K562 (cell line): ENCODE data around the gene SLC24A4. TPM values are rescaled to one million over a fixed set of nuclear protein-coding genes. Genes with fewer than 3 reads are reported as not detected.

ENCODE experiments used
- ATAC-seq: fragments of 200-7000 bp; cut with Tn5 transposase; 3 replicates; pipeline ENCODE4 v1.9.1; 2020; ENCODE audit warnings: moderate library complexity
- BruUV-seq: library from RNA; stranded (reverse); fragments of 400-500 nt; replicated peaks from 2 replicates; lab custom pipeline; 2021; lab: Mats Ljungman, UMichigan
- CTCF ChIA-PET: fragments of 300-600 bp; formaldehyde crosslinking; extraction: SDS; loops from one replicate; lab custom pipeline; 2021; ENCODE audit warnings: low intra/inter-chr PET ratio; lab: Yijun Ruan, JAX
- POLR2A ChIA-PET: fragments of 300-600, 350-650 bp; sonication (Branson Sonifier 250); formaldehyde crosslinking; extraction: SDS; loops from one replicate; lab custom pipeline; 2021; ENCODE audit warnings: antibody characterized with exemption, inconsistent platforms; lab: Yijun Ruan, JAX
- DNase-seq, 4 experiments: peaks; one replicate each; pipeline versions ENCODE4 v3.0.0 to v3.0.0-alpha.2; 2011 to 2018; ENCODE audit warnings: low spot score in 3 of 4, mixed read lengths in 3 of 4; ENCODE audit errors: extremely low read depth in 1 of 4
- FAIRE-seq: peaks from 2 replicates; lab custom pipeline; 2011; peaks lifted over from hg19 to GRCh38; lab: Jason Lieb, UNC
- H2AFZ ChIP-seq: 2 replicates; pipeline ENCODE4 v1.6.0; 2011; ENCODE audit warnings: low read depth, low read length, control low read depth, inconsistent platforms
- H3K27ac ChIP-seq: fragments of 200-600 bp; 3 replicates; pipeline ENCODE4 v1.8.0; 2011; ENCODE audit warnings: low read depth, mild to moderate bottlenecking, control low read depth, inconsistent platforms, low read length, moderate library complexity, mixed read lengths; ENCODE audit errors: extremely low read depth
- H3K27me3 ChIP-seq, 2 experiments: fragments of 300-600 bp in 1 of 2; 2 replicates in 1 of 2; 3 replicates in 1 of 2; pipeline versions ENCODE4 v1.6.0 to v1.8.0; 2011; ENCODE audit warnings: inconsistent platforms in 2 of 2, low read length in 2 of 2, mild to moderate bottlenecking in 1 of 2, mixed read lengths in 1 of 2, moderate library complexity in 1 of 2; ENCODE audit not compliant: control insufficient read depth in 2 of 2, insufficient read depth in 2 of 2
- H3K36me3 ChIP-seq: fragments of 300-600 bp; 3 replicates; pipeline ENCODE4 v1.8.0; 2011; ENCODE audit warnings: mild to moderate bottlenecking, low read length, inconsistent platforms; ENCODE audit not compliant: control insufficient read depth, insufficient read depth
- H3K4me1 ChIP-seq, 2 experiments: fragments of 200-600 bp in 1 of 2; replicated peaks in 1 of 2; 2 replicates in 1 of 2; 3 replicates in 1 of 2; pipeline versions ENCODE4 v1.5.1 to v1.8.0; 2011; ENCODE audit warnings: inconsistent platforms in 2 of 2, low read length in 2 of 2, mild to moderate bottlenecking in 1 of 2, mixed read lengths in 1 of 2, moderate library complexity in 1 of 2; ENCODE audit not compliant: control insufficient read depth in 2 of 2, insufficient read depth in 2 of 2
- H3K4me2 ChIP-seq: 2 replicates; pipeline ENCODE4 v1.6.1; 2011; ENCODE audit warnings: low read length, control low read depth, inconsistent platforms, mixed read lengths; ENCODE audit not compliant: insufficient read depth
- H3K4me3 ChIP-seq: fragments of 200-600 bp; sonication (generic), shearing (Covaris generic); 2 replicates; pipeline ENCODE4 v1.5.1; 2016; ENCODE audit warnings: control low read depth, inconsistent platforms
- H3K79me2 ChIP-seq: fragments of 200-600 bp; 3 replicates; pipeline ENCODE4 v1.8.0; 2011; ENCODE audit warnings: low read length, inconsistent platforms; ENCODE audit not compliant: control insufficient read depth, insufficient read depth
- H3K9ac ChIP-seq, 2 experiments: 2 replicates each; pipeline versions ENCODE4 v1.6.0 to v1.6.1; 2011; ENCODE audit warnings: low read depth in 2 of 2, low read length in 2 of 2, control low read depth in 1 of 2, inconsistent platforms in 1 of 2, mild to moderate bottlenecking in 1 of 2, mixed read lengths in 1 of 2; ENCODE audit not compliant: insufficient read depth in 1 of 2
- H3K9me1 ChIP-seq: one replicate; pipeline ENCODE4 v1.6.0; 2011; ENCODE audit warnings: inconsistent platforms, mild to moderate bottlenecking, low read length, moderate library complexity; ENCODE audit not compliant: control insufficient read depth, insufficient read depth
- H3K9me3 ChIP-seq: replicated peaks from 2 replicates; pipeline ENCODE4 v1.5.1; 2011; ENCODE audit warnings: low read depth, low read length, inconsistent platforms; ENCODE audit not compliant: control insufficient read depth, insufficient read depth
- H4K20me1 ChIP-seq: replicated peaks from 2 replicates; pipeline ENCODE4 v1.6.1; 2011; ENCODE audit warnings: low read length, inconsistent platforms, mixed read lengths; ENCODE audit not compliant: control insufficient read depth, insufficient read depth
- ATF7 ChIP-seq: fragments of 450-650 bp; IDR thresholded peaks from 2 replicates; pipeline ENCODE4 v1.7.1; 2014; ENCODE audit warnings: mild to moderate bottlenecking, moderate library complexity
- FOSL1 ChIP-seq: fragments of 200-800 bp; sonication (Bioruptor generic); conservative IDR thresholded peaks from 2 replicates; pipeline ENCODE4 v1.6.1; 2016; ENCODE audit warnings: missing genetic modification characterization, missing compliant biosample characterization
- JUN ChIP-seq, 2 experiments: sonication (generic) in 1 of 2; formaldehyde crosslinking in 1 of 2; IDR thresholded peaks; 2 replicates each; pipeline versions ENCODE4 v1.6.1 to v1.8.0; 2012 to 2022; ENCODE audit warnings: borderline replicate concordance in 2 of 2, mild to moderate bottlenecking in 2 of 2, improper control_type of control experiment in 1 of 2, low read depth in 1 of 2, low read length in 1 of 2, missing genetic modification reagents in 1 of 2
- NR2C1 ChIP-seq, 2 experiments: fragments of 450-650 bp; IDR thresholded peaks; 2 replicates each; pipeline ENCODE4 v1.6.1; 2017; ENCODE audit warnings: mild to moderate bottlenecking in 2 of 2, antibody characterized with exemption in 1 of 2, inconsistent platforms in 1 of 2, missing compliant biosample characterization in 1 of 2, missing genetic modification characterization in 1 of 2
- NR2C2 ChIP-seq, 2 experiments: fragments of 200-800 bp in 1 of 2; sonication (Bioruptor generic) in 1 of 2; sonication (generic) in 1 of 2; formaldehyde crosslinking in 1 of 2; IDR thresholded peaks; 2 replicates each; pipeline versions ENCODE4 v1.6.1 to v1.8.0; 2016 to 2022; ENCODE audit warnings: mild to moderate bottlenecking in 1 of 2, missing compliant biosample characterization in 1 of 2, missing genetic modification characterization in 1 of 2, missing genetic modification reagents in 1 of 2
- SMAD4 ChIP-seq: fragments of 250-450 bp; sonication (Bioruptor Pico); conservative IDR thresholded peaks from 2 replicates; pipeline ENCODE4 v1.8.0; 2021; ENCODE audit warnings: inconsistent platforms, mild to moderate bottlenecking, moderate library complexity
- SOX6 ChIP-seq: fragments of 450-650 bp; IDR thresholded peaks from 2 replicates; pipeline ENCODE4 v1.6.1; 2014; ENCODE audit warnings: mild to moderate bottlenecking
- TRIM25 ChIP-seq: fragments of 450-650 bp; IDR thresholded peaks from 2 replicates; pipeline ENCODE4 v1.7.0; 2016; ENCODE audit warnings: borderline replicate concordance
- ZEB2 ChIP-seq: fragments of 450-650 bp; IDR thresholded peaks from 2 replicates; pipeline ENCODE4 v1.6.1; 2016
- WGBS: fragments of 100-300 bp; shearing (Covaris generic); methylation state at CpG from one replicate; pipeline ENCODE4 v1.1.6; 2016; ENCODE audit warnings: low coverage, mixed read lengths; ENCODE audit not compliant: insufficient coverage; ENCODE audit errors: missing lambda C conversion rate; 5-methylcytosine and 5-hydroxymethylcytosine counted together
- in situ Hi-C: fragments of 300-500 bp; cut with MboI; formaldehyde crosslinking; loops from 4 replicates; pipeline ENCODE4 v1.15.0; 2018; ENCODE audit warnings: inconsistent platforms, mixed read lengths
- intact Hi-C: fragments of 100-400 bp; cut with micrococcal nuclease; formaldehyde crosslinking; loops from 2 replicates; pipeline ENCODE4 v1.14.2; 2022
- polyA plus RNA-seq, 8 experiments: library from polyadenylated mRNA; depleted of rRNA in 4 of 8; stranded (reverse) in 5 of 8; unstranded in 3 of 8; fragments of >200 nt; fragmentation: Nextera tagmentation in 2 of 8; fragmentation: Illumina TruSeq in 1 of 8; extraction: Ambion mirVana in 2 of 8; extraction: Trizol in 1 of 8; gene quantifications; 2 replicates each; pipeline versions ENCODE4 v1.2.1 to v1.2.3, GENCODE V29; 2011 to 2014; ENCODE audit warnings: inconsistent platforms in 1 of 8, missing spikeins in 1 of 8
- total RNA-seq, 7 experiments: library from RNA; depleted of rRNA in 6 of 7; stranded (reverse); fragments of >200 nt in 6 of 7; fragmentation: Illumina TruSeq in 2 of 7; extraction: Trizol in 2 of 7; gene quantifications; 2 replicates each; pipeline versions ENCODE4 v1.2.1 to v1.2.3, GENCODE V29; 2011 to 2021; ENCODE audit warnings: low replicate concordance in 1 of 7
- TF ChIP-seq, protein P1 (sequence below): fragments of 250-450 bp; sonication (Bioruptor Pico); IDR thresholded peaks from 2 replicates; pipeline ENCODE4 v1.9.0; 2021; ENCODE audit warnings: mild to moderate bottlenecking

Gene SLC24A4
- total and polyA plus RNA-seq, 9 of the 15 experiments (the other 6 are each of a cell fraction or from before 2014, with no cell fraction given): not detected

- in situ Hi-C loops: no loop called here
- Histone ChIP-seq H3K79me2 (no peaks in the 10 kb centered on the region), H3K27me3 (peaks cover 0 to 10% of the 10 kb centered on the region in 2 experiments; a peak in 2 of 5 replicates), H3K36me3 (no peaks in the 10 kb centered on the region), H4K20me1 (no peaks in the 10 kb centered on the region), H3K27ac (no peak overlapping the region), H3K4me2 (no peak overlapping the region), H3K9ac (no peak overlapping the region), H3K9me3 (no peaks in the 10 kb centered on the region), H3K9me1 (no peaks in the 10 kb centered on the region), H3K4me1 (no peaks in the 10 kb centered on the region), H2AFZ (no peak overlapping the region), H3K4me3 (no peak overlapping the region)
- ChIA-PET POLR2A (no interaction called here), CTCF (no interaction called here)
- 8% methylated on average over 5 of the region's 9 CpGs for WGBS
- FAIRE-seq (no peak), DNase-seq (no peak), ATAC-seq (no peak)
- intact Hi-C loops: no loop called here
- no TSS peak for BruUV-seq
- no peak for TF ChIP-seq SMAD4
Measured at GRCh38 chr14:92502541-92503286, 179.7 kb downstream of the SLC24A4 start.

GRCh38 chr14:92503756-92504491 is 181.0 kb downstream of the SLC24A4 start:
- H4K20me1 ChIP-seq: no peaks in the 10 kb centered on the region
- H3K27me3 ChIP-seq: peaks cover 0 to 8% of the 10 kb centered on the region in 2 experiments; a peak in 2 of 5 replicates
- no peak for DNase-seq
- in situ Hi-C loops: no loop called here
- no peaks in the 10 kb centered on the region for H3K36me3 ChIP-seq
- no peaks in the 10 kb centered on the region for H3K9me1 ChIP-seq
- FAIRE-seq: no peak
- BruUV-seq: no TSS peak
- H2AFZ ChIP-seq: no peak overlapping the region
- no peaks in the 10 kb centered on the region for H3K79me2 ChIP-seq
- H3K9ac ChIP-seq: no peak overlapping the region
- no peak overlapping the region for H3K4me3 ChIP-seq
- 7% methylated on average over 3 of the region's 4 CpGs for WGBS
- ATAC-seq: no peak
- H3K27ac ChIP-seq: no peak overlapping the region
- no peak overlapping the region for H3K4me2 ChIP-seq
- intact Hi-C loops: no loop called here
- no peaks in the 10 kb centered on the region for H3K4me1 ChIP-seq
- ChIA-PET CTCF (no interaction called here), POLR2A (interaction anchor here (1.0 kb wide), 1 partner anchor 13 kb away, joined by 3 read pairs; no protein-coding TSS in a partner anchor)
- no peaks in the 10 kb centered on the region for H3K9me3 ChIP-seq
- TF ChIP-seq ZEB2 (0 out of 2 replicates have a peak, but pooled peaks have one; percentile 35), ATF7 (peak; percentile 91), SOX6 (0 out of 2 replicates have a peak, but pooled peaks have one; percentile 41), TRIM25 (no peak), JUN (IDR thresholded peaks at IDR 0.05; ENCODE audit: borderline replicate concordance, low read depth, low read length) (0 out of 2 replicates have a peak, but pooled peaks have one; percentile 41), JUN (CRISPR knock-in tag; IDR thresholded peaks at IDR 0.05; ENCODE audit: borderline replicate concordance) (no peak), FOSL1 (tag) (peak; percentile 65), NR2C1 (IDR thresholded peaks at IDR 0.05) (no peak), NR2C1 (tag; IDR thresholded peaks at IDR 0.05) (peak; percentile 53; the same call in 1 of the 2 replicates), NR2C2 (CRISPR knock-in tag; IDR thresholded peaks at IDR 0.05) (no peak), NR2C2 (tag; IDR thresholded peaks at IDR 0.05) (peak; percentile 54)
- TF ChIP-seq, protein P1, sequence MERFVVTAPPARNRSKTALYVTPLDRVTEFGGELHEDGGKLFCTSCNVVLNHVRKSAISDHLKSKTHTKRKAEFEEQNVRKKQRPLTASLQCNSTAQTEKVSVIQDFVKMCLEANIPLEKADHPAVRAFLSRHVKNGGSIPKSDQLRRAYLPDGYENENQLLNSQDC (CRISPR knock-in tag): no peak
